ENCODE measurements around the gene COL27A1.

The COL27A1 gene

DNA sequence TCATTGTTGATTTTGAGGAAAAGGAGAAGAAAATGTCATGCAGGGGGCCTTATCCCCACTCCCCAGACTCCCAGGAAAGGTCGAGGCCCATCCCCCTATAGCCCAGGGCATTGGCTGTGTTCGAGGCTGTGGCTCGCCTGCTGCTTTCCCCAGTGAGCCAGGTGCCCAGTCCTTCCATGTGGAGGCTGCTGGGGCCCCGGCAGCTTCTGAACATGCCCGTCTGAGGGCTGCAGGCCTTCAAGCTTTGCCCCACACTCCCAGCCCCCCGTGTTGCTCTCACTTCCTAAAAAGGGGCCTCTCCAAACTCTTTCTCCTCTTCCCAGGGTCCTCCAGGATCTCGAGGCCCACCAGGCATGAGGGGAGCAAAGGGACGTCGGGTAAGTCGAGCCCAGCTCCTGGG, 102.9 kb downstream of the COL27A1 start:
- no peak for TF ChIP-seq CTCF (IDR thresholded peaks at IDR 0.05; ENCODE audit: low read depth, low read length)
- no peak overlapping the region for H3K4me3 ChIP-seq (ENCODE audit: low read depth, low read length)

GRCh38 chr9:114258866-114259797, 103.8 kb downstream of the COL27A1 start:
- TF ChIP-seq CTCF (IDR thresholded peaks at IDR 0.05; ENCODE audit: low read depth, low read length) = no peak
- H3K4me3 ChIP-seq (ENCODE audit: low read depth, low read length) = no peak overlapping the region

DNA sequence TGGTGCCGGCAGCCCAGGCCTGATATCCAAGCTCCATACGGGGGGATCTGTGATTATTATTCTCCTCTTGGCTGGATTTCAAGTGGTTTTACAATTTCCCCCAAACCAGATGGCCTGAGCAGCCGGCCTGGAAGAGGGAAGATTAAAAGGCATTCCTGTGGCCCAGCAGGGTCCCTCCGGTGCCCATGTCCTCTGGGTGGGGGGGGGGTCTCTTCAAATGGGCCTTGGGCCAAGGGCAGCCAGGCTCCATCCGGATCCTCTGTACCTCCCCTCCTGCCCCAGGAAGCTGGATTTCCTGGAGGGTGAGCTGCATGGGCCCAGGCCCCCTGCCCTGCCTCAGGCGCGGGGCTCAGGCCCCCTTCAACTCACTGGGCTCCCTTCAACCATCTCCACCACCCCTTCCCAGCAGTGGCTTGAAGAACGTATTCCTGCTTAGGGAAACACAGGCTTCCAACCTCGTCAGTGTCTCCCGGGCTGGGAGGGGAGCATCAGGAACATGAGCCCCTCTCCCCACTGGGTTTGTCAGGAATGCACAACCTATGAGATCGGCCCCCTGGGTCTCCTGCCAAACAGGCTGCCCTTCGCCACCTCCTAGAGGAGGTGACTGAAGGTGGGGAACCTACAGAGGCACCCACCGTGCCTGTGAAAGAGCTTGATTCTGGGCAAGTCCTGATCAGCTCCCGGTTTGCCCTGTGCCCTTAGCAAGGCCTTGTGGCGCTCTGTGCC, 104.6 kb downstream of the COL27A1 start:
- no peak overlapping the region for H3K4me3 ChIP-seq (ENCODE audit: low read depth, low read length)
- TF ChIP-seq CTCF (IDR thresholded peaks at IDR 0.05; ENCODE audit: low read depth, low read length) = no peak

DNA sequence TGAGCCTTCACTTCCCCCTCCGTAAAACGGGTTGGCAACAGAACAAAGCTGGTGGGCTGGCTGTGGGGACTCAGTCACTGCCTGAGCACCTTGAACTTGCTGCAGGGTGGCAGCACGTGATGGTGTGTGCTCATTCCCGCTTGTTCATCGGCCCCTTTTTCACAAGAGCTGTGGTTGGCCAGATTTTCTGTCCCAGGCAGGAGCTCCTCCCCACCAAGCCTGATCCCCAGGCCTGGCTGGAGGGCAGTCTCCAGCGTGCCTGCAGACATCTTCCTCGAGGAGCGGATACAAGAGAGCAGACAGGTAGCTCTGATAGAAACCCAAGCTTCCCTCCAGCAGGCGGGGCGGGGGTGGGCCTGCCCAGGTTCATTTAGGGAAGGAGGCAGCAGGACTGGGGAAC, 105.7 kb downstream of the COL27A1 start:
- no peak for TF ChIP-seq CTCF (IDR thresholded peaks at IDR 0.05; ENCODE audit: low read depth, low read length)
- H3K4me3 ChIP-seq (ENCODE audit: low read depth, low read length) = no peak overlapping the region

DNA sequence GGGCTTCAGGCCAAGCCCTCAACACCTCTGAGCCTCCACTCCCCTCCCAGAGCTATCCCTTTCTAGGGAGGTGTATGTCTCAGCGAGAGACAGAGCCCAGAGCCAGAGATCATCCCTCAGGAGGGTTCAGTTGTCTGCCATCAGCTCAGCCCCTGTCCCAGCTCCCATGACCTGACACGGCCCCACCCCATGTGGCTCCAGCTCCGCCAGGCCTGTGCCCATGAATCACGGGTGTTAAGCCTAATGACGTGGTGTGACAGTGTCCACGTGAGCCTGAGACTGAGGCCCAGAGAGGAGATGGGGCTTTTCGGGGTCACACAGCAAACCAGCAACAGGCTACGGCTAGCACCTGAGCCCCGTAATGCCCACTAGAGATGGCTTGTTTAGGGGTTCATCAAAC, 106.7 kb downstream of the COL27A1 start:
- no peak for TF ChIP-seq CTCF (IDR thresholded peaks at IDR 0.05; ENCODE audit: low read depth, low read length)
- no peak overlapping the region for H3K4me3 ChIP-seq (ENCODE audit: low read depth, low read length)

DNA sequence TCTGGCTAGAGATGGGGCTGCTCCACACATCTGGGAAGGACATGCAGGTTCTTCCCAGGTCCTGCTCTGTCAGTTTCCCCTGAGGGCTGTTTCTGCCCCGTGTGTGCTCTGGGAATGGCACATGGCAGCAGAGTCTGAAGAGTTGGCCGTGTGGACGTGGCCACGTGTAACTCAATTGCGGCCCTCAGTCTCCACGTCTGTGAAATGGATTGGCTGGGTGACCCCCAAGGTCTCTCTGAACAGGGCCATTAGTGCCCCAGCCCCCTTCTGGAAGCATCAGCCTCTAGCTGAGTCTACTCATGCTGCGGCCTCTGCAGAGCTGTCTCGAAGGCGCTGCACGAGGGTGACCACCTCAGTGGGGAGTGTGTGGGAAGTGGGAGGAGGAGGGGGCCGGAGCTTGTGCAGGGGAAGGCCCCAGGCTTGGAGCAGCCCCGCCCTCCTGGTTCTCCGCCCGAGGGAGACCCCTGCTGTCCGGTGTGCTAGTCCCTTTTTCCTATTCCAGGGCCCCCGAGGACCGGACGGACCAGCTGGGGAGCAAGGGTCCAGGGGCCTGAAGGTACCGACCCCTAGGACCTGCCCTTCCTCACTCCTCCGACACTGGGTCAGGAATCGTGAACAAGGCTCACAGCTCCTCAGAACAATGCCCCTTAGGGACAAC, 108.6 kb downstream of the COL27A1 start:
- no peak overlapping the region for H3K4me3 ChIP-seq (ENCODE audit: low read depth, low read length)
- TF ChIP-seq CTCF (IDR thresholded peaks at IDR 0.05; ENCODE audit: low read depth, low read length) = no peak

Data from WI38 (cell line).